Body of pancreas (tissue), 4 donors: ENCODE measurements around the gene SLC12A3. TPM values are rescaled to one million over a fixed set of nuclear protein-coding genes. Genes with fewer than 3 reads are reported as not detected.

Source experiments
- ATAC-seq: fragments of 150-250 bp; one replicate; pipeline ENCODE4 v1.9.1; 2016
- DNase-seq, 4 donors: peaks; one replicate each; pipeline ENCODE4 v3.0.0-alpha.2; 2019
- H3K27ac ChIP-seq, 4 donors: fragments of 200-600 bp; sonication (generic); 1 replicate in 3 of 4; 2 replicates in 1 of 4; pipeline versions ENCODE4 v1.5.1 to v1.6.1; 2016 to 2019; ENCODE audit warnings: mild to moderate bottlenecking in 1 of 4, mixed read lengths in 1 of 4, moderate library complexity in 1 of 4
- H3K27me3 ChIP-seq, 2 donors: fragments of 200-600 bp; sonication (generic); one replicate each; pipeline ENCODE4 v1.6.0; 2016; ENCODE audit warnings: mild to moderate bottlenecking in 1 of 2
- H3K36me3 ChIP-seq, 2 donors: fragments of 200-600 bp; sonication (generic); replicated peaks in 1 of 2; 2 replicates each; pipeline ENCODE4 v1.5.1; 2016; ENCODE audit warnings: low read depth in 2 of 2; ENCODE audit not compliant: insufficient read depth in 1 of 2
- H3K4me1 ChIP-seq: fragments of 200-600 bp; sonication (generic); one replicate; pipeline ENCODE4 v1.6.0; 2016
- H3K4me3 ChIP-seq, 2 donors: fragments of 200-600 bp; sonication (generic); 1 replicate in 1 of 2; 2 replicates in 1 of 2; pipeline ENCODE4 v1.5.1; 2016 to 2019
- H3K9me3 ChIP-seq, 3 donors: fragments of 200-600 bp; sonication (generic); 1 replicate in 2 of 3; 2 replicates in 1 of 3; pipeline ENCODE4 v1.5.1; 2016
- POLR2A ChIP-seq, 3 donors: fragments of 450-650 bp; IDR thresholded peaks; one replicate each; pipeline ENCODE4 v1.6.1; 2016; ENCODE audit warnings: antibody characterized with exemption in 3 of 3, mild to moderate bottlenecking in 2 of 3
- WGBS, 2 donors: methylation state at CpG; one replicate each; pipeline ENCODE4 v1.1.5; 2017; 5-methylcytosine and 5-hydroxymethylcytosine counted together
- intact Hi-C: fragments of 100-400 bp; cut with DNase I; formaldehyde crosslinking; loops from one replicate; pipeline ENCODE4 v1.15.1; 2023
- total RNA-seq, 2 donors: library from RNA; depleted of rRNA; stranded (reverse); fragments of >200 nt; gene quantifications; one replicate each; pipeline ENCODE4 v1.1.0, GENCODE V29; 2016
- TF ChIP-seq, protein P1 (sequence below), 7 experiments: fragments of 450-650 bp in 4 of 7; fragments of 200-600 bp in 3 of 7; sonication (generic) in 3 of 7; IDR thresholded peaks; one replicate each; pipeline ENCODE4 v1.5.1; 2016 to 2019; ENCODE audit warnings: antibody characterized with exemption in 7 of 7

The SLC12A3 gene
- total RNA-seq, 2 donors from 2014 or later = not detected

DNA sequence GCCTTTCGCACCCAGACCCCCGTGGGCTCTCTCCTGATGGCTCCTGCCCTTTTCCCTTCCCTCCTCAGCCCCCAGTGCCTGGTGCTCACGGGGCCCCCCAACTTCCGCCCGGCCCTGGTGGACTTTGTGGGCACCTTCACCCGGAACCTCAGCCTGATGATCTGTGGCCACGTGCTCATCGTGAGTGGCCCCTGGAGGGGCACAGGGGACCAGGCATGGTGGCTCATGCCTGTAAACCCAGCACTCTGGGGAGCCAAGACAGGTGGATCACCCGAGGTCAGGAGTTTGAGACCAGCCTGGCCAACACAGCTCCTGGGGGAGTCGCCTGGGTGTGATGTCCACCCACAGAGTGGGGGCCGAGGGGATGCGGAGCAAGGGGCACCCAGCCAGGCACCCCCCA, 21.3 kb downstream of the SLC12A3 start:
- Histone ChIP-seq H3K4me1 (peaks cover 5% of the 10 kb centered on the region), H3K27me3 (no peaks in the 10 kb centered on the region), H3K36me3 (no peaks in the 10 kb centered on the region), H3K4me3 (no peak overlapping the region), H3K27ac (no peak overlapping the region), H3K9me3 (no peaks in the 10 kb centered on the region)
- DNase-seq (no peak), ATAC-seq (no peak)
- TF ChIP-seq, protein P1, sequence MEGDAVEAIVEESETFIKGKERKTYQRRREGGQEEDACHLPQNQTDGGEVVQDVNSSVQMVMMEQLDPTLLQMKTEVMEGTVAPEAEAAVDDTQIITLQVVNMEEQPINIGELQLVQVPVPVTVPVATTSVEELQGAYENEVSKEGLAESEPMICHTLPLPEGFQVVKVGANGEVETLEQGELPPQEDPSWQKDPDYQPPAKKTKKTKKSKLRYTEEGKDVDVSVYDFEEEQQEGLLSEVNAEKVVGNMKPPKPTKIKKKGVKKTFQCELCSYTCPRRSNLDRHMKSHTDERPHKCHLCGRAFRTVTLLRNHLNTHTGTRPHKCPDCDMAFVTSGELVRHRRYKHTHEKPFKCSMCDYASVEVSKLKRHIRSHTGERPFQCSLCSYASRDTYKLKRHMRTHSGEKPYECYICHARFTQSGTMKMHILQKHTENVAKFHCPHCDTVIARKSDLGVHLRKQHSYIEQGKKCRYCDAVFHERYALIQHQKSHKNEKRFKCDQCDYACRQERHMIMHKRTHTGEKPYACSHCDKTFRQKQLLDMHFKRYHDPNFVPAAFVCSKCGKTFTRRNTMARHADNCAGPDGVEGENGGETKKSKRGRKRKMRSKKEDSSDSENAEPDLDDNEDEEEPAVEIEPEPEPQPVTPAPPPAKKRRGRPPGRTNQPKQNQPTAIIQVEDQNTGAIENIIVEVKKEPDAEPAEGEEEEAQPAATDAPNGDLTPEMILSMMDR (IDR thresholded peaks at IDR 0.05) = no peak
- TF ChIP-seq POLR2A (IDR thresholded peaks at IDR 0.05) = no peak
- WGBS, 2 donors = 89 to 93% methylated on average over 3 to 12 of the region's 12 CpGs
- intact Hi-C loops = no loop called here

DNA sequence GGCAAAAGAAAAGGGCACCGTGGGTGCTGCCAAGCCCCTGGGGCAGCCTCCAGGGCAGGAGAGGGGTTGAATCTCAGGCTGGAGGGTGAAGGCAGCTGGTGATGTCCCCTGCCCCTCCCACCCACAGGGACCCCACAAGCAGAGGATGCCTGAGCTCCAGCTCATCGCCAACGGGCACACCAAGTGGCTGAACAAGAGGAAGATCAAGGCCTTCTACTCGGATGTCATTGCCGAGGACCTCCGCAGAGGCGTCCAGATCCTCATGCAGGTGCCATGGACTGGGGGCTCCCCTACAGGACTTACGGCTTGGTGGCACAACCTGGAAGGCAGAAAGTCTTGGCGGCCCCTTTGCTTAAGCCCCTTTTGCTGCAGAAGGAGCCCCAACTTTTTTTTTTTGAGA, 21.8 kb downstream of the SLC12A3 start:
- DNase-seq = no peak
- Histone ChIP-seq H3K27me3 (no peaks in the 10 kb centered on the region), H3K36me3 (no peaks in the 10 kb centered on the region), H3K4me3 (no peak overlapping the region), H3K27ac (no peak overlapping the region), H3K4me1 (peaks cover 5% of the 10 kb centered on the region), H3K9me3 (no peaks in the 10 kb centered on the region)
- intact Hi-C loops = no loop called here
- 51 to 75% methylated on average over 2 to 9 of the region's 9 CpGs for WGBS, 2 donors
- no peak for ATAC-seq
- no peak for TF ChIP-seq POLR2A (IDR thresholded peaks at IDR 0.05)
- TF ChIP-seq, protein P1 (IDR thresholded peaks at IDR 0.05) = no peak

DNA sequence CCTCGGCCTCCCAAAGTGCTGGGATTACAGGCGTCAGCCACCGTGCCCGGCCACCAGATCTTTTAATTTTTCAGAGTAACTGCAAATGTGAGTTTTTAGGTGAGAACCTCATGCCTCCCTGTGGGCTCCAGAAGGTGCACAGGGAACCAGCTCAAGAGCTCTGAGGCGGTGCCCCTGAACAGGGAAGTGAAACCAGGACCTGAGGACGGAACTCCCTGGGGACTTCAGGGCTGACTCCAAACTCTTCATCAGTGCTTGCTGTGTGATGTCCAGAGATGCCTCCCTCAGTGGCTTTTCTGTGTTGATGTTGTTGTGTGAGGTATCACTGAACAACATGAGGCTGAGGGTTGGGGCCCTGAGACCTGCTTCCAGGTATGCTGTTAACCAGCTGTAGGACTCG, 23.8 kb downstream of the SLC12A3 start:
- 88 to 96% methylated on average over 7 of the region's 7 CpGs for WGBS, 2 donors
- H3K27me3 ChIP-seq = no peaks in the 10 kb centered on the region
- no peak for ATAC-seq

DNA sequence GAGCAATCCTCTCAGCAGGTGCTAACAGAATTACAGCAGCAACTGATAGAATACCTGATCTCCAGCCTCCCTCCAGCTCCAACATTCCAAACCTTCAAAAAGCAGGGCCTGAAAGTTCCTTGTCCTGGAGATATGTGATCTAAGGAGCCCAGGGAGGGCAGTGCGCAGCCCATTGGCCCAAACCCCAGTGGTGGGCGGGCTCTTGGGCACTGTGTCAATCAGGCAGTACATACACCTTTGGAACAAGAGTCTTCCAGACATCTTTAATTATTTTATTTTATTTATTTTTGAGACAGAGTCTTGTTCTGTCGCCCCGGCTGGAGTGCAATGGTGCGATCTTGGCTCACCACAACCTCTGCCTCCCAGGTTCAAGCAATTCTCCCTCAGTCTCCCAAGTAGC, 24.2 kb downstream of the SLC12A3 start:
- TF ChIP-seq, protein P1 (IDR thresholded peaks at IDR 0.05) = no peak
- TF ChIP-seq POLR2A (IDR thresholded peaks at IDR 0.05) = no peak
- intact Hi-C loops = no loop called here
- no peak overlapping the region for H3K4me3 ChIP-seq
- no peaks in the 10 kb centered on the region for H3K9me3 ChIP-seq
- peaks cover 5% of the 10 kb centered on the region for H3K4me1 ChIP-seq
- 91 to 93% methylated on average over 5 of the region's 5 CpGs for WGBS, 2 donors
- peak in 1 of 4 donors; percentile 36 for DNase-seq
- no peak overlapping the region for H3K27ac ChIP-seq
- no peaks in the 10 kb centered on the region for H3K27me3 ChIP-seq
- no peak for ATAC-seq
- H3K36me3 ChIP-seq = no peaks in the 10 kb centered on the region

More for the DNA sequence above, 23.8 kb downstream of the SLC12A3 start:
- H3K36me3 ChIP-seq = no peaks in the 10 kb centered on the region
- TF ChIP-seq, protein P1 (IDR thresholded peaks at IDR 0.05) = no peak
- no peak overlapping the region for H3K4me3 ChIP-seq
- intact Hi-C loops = no loop called here
- DNase-seq = no peak
- peaks cover 5% of the 10 kb centered on the region for H3K4me1 ChIP-seq
- no peaks in the 10 kb centered on the region for H3K9me3 ChIP-seq
- no peak overlapping the region for H3K27ac ChIP-seq

DNA sequence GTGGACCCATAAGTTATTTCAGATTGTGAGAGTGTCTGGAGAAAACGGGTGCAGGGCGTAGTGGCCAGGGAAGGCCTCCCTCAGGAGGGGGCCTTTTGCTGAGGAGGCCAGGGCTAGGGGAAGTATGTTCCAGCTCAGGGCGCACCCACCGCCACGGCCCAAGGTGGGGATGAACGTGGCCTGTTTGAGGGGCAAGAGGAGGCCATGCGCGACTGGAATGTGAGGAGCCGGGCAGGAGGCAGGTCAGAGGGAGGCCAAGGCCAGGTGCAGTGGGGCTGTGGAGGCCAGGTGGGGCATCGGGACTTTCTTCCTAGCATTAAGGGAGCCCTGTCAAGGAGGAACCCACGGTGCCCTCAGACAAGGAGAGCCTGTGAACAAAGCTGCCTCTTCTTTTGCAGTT, 26.7 kb downstream of the SLC12A3 start:
- TF ChIP-seq POLR2A (IDR thresholded peaks at IDR 0.05) = no peak
- TF ChIP-seq, protein P1 (IDR thresholded peaks at IDR 0.05) = no peak
- H3K36me3 ChIP-seq = no peaks in the 10 kb centered on the region
- WGBS, 2 donors = 73 to 89% methylated on average over 9 to 11 of the region's 11 CpGs
- intact Hi-C loops = no loop called here
- no peak for ATAC-seq
- peaks cover 11% of the 10 kb centered on the region for H3K4me1 ChIP-seq
- no peak for DNase-seq
- H3K9me3 ChIP-seq = no peaks in the 10 kb centered on the region
- H3K27me3 ChIP-seq = no peaks in the 10 kb centered on the region
- H3K4me3 ChIP-seq = no peak overlapping the region
- H3K27ac ChIP-seq = no peak overlapping the region
